Astrocyte (in vitro differentiated cells and primary cell): ENCODE measurements around the gene NT5C1A. TPM values are rescaled to one million over a fixed set of nuclear protein-coding genes. Genes with fewer than 3 reads are reported as not detected.

ENCODE experiments used
- DNase-seq: peaks from one replicate; pipeline ENCODE4 v3.0.0-alpha.2; 2010; ENCODE audit warnings: low read depth
- FAIRE-seq: peaks from 2 replicates; lab custom pipeline; 2011; peaks lifted over from hg19 to GRCh38; lab: Jason Lieb, UNC
- H2AFZ ChIP-seq: 2 replicates; pipeline ENCODE4 v1.6.0; 2012; ENCODE audit warnings: low read depth, low read length, inconsistent platforms
- H3K27ac ChIP-seq: 2 replicates; pipeline ENCODE4 v1.5.1; 2011; ENCODE audit warnings: low read depth, low read length, inconsistent platforms
- H3K27me3 ChIP-seq: 2 replicates; pipeline ENCODE4 v1.6.0; 2011; ENCODE audit warnings: low read length, inconsistent platforms; ENCODE audit not compliant: insufficient read depth
- H3K36me3 ChIP-seq: 2 replicates; pipeline ENCODE4 v1.5.1; 2011; ENCODE audit warnings: low read length, inconsistent platforms; ENCODE audit not compliant: insufficient read depth
- H3K4me1 ChIP-seq: 2 replicates; pipeline ENCODE4 v1.5.1; 2011; ENCODE audit warnings: low read length, inconsistent platforms; ENCODE audit not compliant: insufficient read depth
- H3K4me2 ChIP-seq: 2 replicates; pipeline ENCODE4 v1.6.0; 2012; ENCODE audit warnings: low read length, inconsistent platforms
- H3K4me3 ChIP-seq: 2 replicates; pipeline ENCODE4 v1.5.1; 2011; ENCODE audit warnings: low read depth, mild to moderate bottlenecking, low read length, inconsistent platforms; ENCODE audit not compliant: insufficient read depth
- H3K79me2 ChIP-seq: 2 replicates; pipeline ENCODE4 v1.6.0; 2012; ENCODE audit warnings: mild to moderate bottlenecking, low read length, inconsistent platforms; ENCODE audit not compliant: insufficient read depth
- H3K9ac ChIP-seq: 2 replicates; pipeline ENCODE4 v1.6.0; 2012; ENCODE audit warnings: mild to moderate bottlenecking, low read length, inconsistent platforms
- H3K9me3 ChIP-seq: 2 replicates; pipeline ENCODE4 v1.5.1; 2012; ENCODE audit warnings: low read depth, mild to moderate bottlenecking, low read length, inconsistent platforms; ENCODE audit not compliant: insufficient read depth
- H4K20me1 ChIP-seq: 2 replicates; pipeline ENCODE4 v1.6.0; 2012; ENCODE audit warnings: low read length, inconsistent platforms; ENCODE audit not compliant: insufficient read depth
- H3K27ac Mint-ChIP-seq: one replicate; pipeline ENCODE4 v1.8.0; 2021; ENCODE audit warnings: mild to moderate bottlenecking, mixed read lengths; ENCODE audit not compliant: unreplicated experiment
- H3K27me3 Mint-ChIP-seq: one replicate; pipeline ENCODE4 v1.8.0; 2021; ENCODE audit warnings: low read depth, mixed read lengths; ENCODE audit not compliant: unreplicated experiment
- H3K36me3 Mint-ChIP-seq: one replicate; pipeline ENCODE4 v1.8.0; 2021; ENCODE audit warnings: low read depth, mixed read lengths; ENCODE audit not compliant: unreplicated experiment
- H3K4me1 Mint-ChIP-seq: one replicate; pipeline ENCODE4 v1.8.0; 2021; ENCODE audit warnings: low read depth, mixed read lengths; ENCODE audit not compliant: unreplicated experiment
- H3K4me3 Mint-ChIP-seq: one replicate; pipeline ENCODE4 v1.8.0; 2021; ENCODE audit warnings: mild to moderate bottlenecking, moderate library complexity, mixed read lengths; ENCODE audit not compliant: unreplicated experiment
- H3K9me3 Mint-ChIP-seq: one replicate; pipeline ENCODE4 v1.8.0; 2021; ENCODE audit warnings: mild to moderate bottlenecking, mixed read lengths; ENCODE audit not compliant: unreplicated experiment
- CTCF ChIP-seq: IDR thresholded peaks from 2 replicates; pipeline ENCODE4 v1.5.1; 2011; ENCODE audit warnings: low read depth, mild to moderate bottlenecking, inconsistent platforms, low read length, moderate library complexity; ENCODE audit not compliant: insufficient read depth
- EZH2 ChIP-seq: IDR thresholded peaks from 2 replicates; pipeline ENCODE4 v1.6.1; 2012; ENCODE audit warnings: mild to moderate bottlenecking, low read length, inconsistent platforms; ENCODE audit not compliant: insufficient read depth
- total RNA-seq: library from RNA; stranded (reverse); gene quantifications from 2 replicates; pipeline ENCODE4 v1.2.1, GENCODE V29; 2021

Gene NT5C1A
- total RNA-seq, 1 donor from 2014 or later = 0.20 TPM

- Histone ChIP-seq H3K36me3 (no peaks in the 10 kb centered on the region), H3K79me2 (no peaks in the 10 kb centered on the region), H3K4me3 (no peak overlapping the region), H3K9ac (no peak overlapping the region), H2AFZ (no peak overlapping the region), H3K4me1 (no peaks in the 10 kb centered on the region), H3K27ac (no peak overlapping the region), H3K27me3 (peaks cover 45% of the 10 kb centered on the region), H3K9me3 (no peaks in the 10 kb centered on the region), H3K4me2 (no peak overlapping the region), H4K20me1 (no peaks in the 10 kb centered on the region)
- no peak for DNase-seq
- H3K27ac Mint-ChIP-seq = no peak overlapping the region
- H3K4me1 Mint-ChIP-seq = peaks cover 12% of the 10 kb centered on the region
- H3K27me3 Mint-ChIP-seq = peaks cover 50% of the 10 kb centered on the region
- FAIRE-seq = no peak
- TF ChIP-seq EZH2 (no peak), CTCF (no peak)
- no peak overlapping the region for H3K4me3 Mint-ChIP-seq
- peaks cover 24% of the 10 kb centered on the region for H3K36me3 Mint-ChIP-seq
- H3K9me3 Mint-ChIP-seq = peaks cover 4% of the 10 kb centered on the region
Measured at GRCh38 chr1:39626646-39627045, 45.3 kb downstream of the NT5C1A start.

- Histone ChIP-seq H3K9ac (no peak overlapping the region), H2AFZ (no peak overlapping the region), H3K4me2 (no peak overlapping the region), H3K9me3 (no peaks in the 10 kb centered on the region), H3K27me3 (peaks cover 36% of the 10 kb centered on the region), H3K4me3 (no peak overlapping the region), H4K20me1 (no peaks in the 10 kb centered on the region), H3K36me3 (no peaks in the 10 kb centered on the region), H3K27ac (no peak overlapping the region), H3K4me1 (no peaks in the 10 kb centered on the region), H3K79me2 (no peaks in the 10 kb centered on the region)
- no peak for DNase-seq
- Mint-ChIP-seq H3K27ac (no peak overlapping the region), H3K27me3 (peaks cover 40% of the 10 kb centered on the region), H3K36me3 (peaks cover 15% of the 10 kb centered on the region), H3K4me3 (no peak overlapping the region), H3K4me1 (peaks cover 12% of the 10 kb centered on the region), H3K9me3 (peaks cover 4% of the 10 kb centered on the region)
- TF ChIP-seq EZH2 (no peak), CTCF (no peak)
- FAIRE-seq = no peak
Measured at GRCh38 chr1:39625462-39626273, 46.2 kb downstream of the NT5C1A start.

- peaks cover 9% of the 10 kb centered on the region for H3K36me3 Mint-ChIP-seq
- no peak overlapping the region for H3K27ac Mint-ChIP-seq
- TF ChIP-seq CTCF = no peak
- TF ChIP-seq EZH2 = no peak
- no peak for FAIRE-seq
- Histone ChIP-seq H3K9me3 (no peaks in the 10 kb centered on the region), H4K20me1 (no peaks in the 10 kb centered on the region), H3K27ac (no peak overlapping the region), H3K36me3 (no peaks in the 10 kb centered on the region), H2AFZ (no peak overlapping the region), H3K27me3 (peaks cover 29% of the 10 kb centered on the region), H3K4me1 (no peaks in the 10 kb centered on the region), H3K79me2 (no peaks in the 10 kb centered on the region), H3K4me3 (no peak overlapping the region), H3K4me2 (no peak overlapping the region), H3K9ac (no peak overlapping the region)
- no peak for DNase-seq
- peaks cover 4% of the 10 kb centered on the region for H3K9me3 Mint-ChIP-seq
- H3K4me3 Mint-ChIP-seq = no peak overlapping the region
- H3K27me3 Mint-ChIP-seq = peaks cover 34% of the 10 kb centered on the region
- peaks cover 12% of the 10 kb centered on the region for H3K4me1 Mint-ChIP-seq
Measured at GRCh38 chr1:39625009-39625408, 46.9 kb downstream of the NT5C1A start.
